HL-60 (cell line): ENCODE measurements around the gene HTR4.

Experiments
- DNase-seq, 2 experiments: peaks; one replicate each; pipeline ENCODE4 v3.0.0-alpha.2; 2010 to 2020; ENCODE audit warnings: low read depth in 1 of 2, low spot score in 1 of 2
- H3K27ac ChIP-seq: fragments of 250-450 bp; sonication (Bioruptor Pico); replicated peaks from 2 replicates; pipeline ENCODE4 v1.5.1; 2020; ENCODE audit warnings: mild to moderate bottlenecking, moderate library complexity
- H3K27me3 ChIP-seq: fragments of 250-450 bp; sonication (Bioruptor Pico); 2 replicates; pipeline ENCODE4 v1.5.1; 2021; ENCODE audit warnings: mild to moderate bottlenecking, moderate library complexity; ENCODE audit not compliant: insufficient read depth, poor library complexity, severe bottlenecking
- H3K4me3 ChIP-seq: replicated peaks from 2 replicates; pipeline ENCODE4 v1.5.1; 2011; ENCODE audit warnings: mild to moderate bottlenecking, control low read depth, low read length; ENCODE audit not compliant: insufficient read depth
- GABPA ChIP-seq: IDR thresholded peaks from 2 replicates; pipeline ENCODE4 v1.6.1; 2012; ENCODE audit warnings: low read depth
- POLR2AphosphoS5 ChIP-seq: IDR thresholded peaks from 2 replicates; pipeline ENCODE4 v1.6.1; 2012; ENCODE audit warnings: low read depth
- SPI1 ChIP-seq: IDR thresholded peaks from 2 replicates; pipeline ENCODE4 v1.6.1; 2012; ENCODE audit warnings: low read depth, mild to moderate bottlenecking, borderline replicate concordance
- TF ChIP-seq, protein P1 (sequence below): IDR thresholded peaks from one replicate; pipeline ENCODE4 v1.5.1; 2011; ENCODE audit warnings: low read length, control low read depth, inconsistent platforms; ENCODE audit not compliant: insufficient read depth
- TF ChIP-seq, protein P2 (sequence below): IDR thresholded peaks from 2 replicates; pipeline ENCODE4 v1.6.1; 2012; ENCODE audit warnings: low read depth; ENCODE audit not compliant: insufficient replicate concordance

Gene HTR4

DNA sequence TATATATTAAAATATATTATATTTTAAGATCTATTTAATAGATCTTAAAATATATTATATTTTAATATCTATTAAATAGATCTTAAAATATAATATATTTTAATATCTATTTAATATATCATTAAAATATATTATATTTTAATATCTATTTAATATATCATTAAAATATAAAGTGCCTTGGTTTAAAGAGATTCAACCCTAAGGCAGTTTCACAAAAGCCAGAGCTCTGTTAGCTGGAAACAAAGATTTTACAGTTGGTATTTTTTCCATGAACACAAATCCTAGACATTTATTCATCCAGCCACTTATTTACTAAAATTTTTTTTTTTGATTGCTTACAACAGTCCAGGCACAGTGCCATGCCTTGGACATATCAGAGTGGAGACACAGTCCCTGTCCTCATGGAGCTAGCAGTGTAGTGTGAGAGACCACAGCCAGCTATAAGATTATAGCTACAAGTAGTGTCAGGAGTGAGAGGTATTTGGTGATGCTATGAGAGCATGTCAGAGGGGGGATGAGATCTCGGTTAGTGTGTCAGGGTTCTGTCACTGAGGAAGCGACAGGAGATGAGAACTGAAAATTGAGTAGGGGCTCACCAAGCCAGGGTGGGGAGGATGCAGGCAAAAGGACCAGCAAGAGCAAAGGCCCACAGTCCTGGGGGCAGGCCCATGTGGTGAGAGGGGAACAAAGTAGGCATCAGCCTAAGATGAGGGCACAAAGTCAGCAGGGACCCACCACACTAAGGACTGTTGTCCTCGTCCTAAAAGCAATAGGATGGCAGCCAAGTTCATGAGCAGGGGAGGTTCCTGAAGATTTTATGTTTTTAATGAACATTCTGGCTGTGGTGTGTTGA lies 196.1 kb downstream of the HTR4 start:
- Histone ChIP-seq H3K27ac (no peak overlapping the region), H3K4me3 (no peak overlapping the region), H3K27me3 (no peaks in the 10 kb centered on the region)
- no peak for DNase-seq
- TF ChIP-seq, protein P1, sequence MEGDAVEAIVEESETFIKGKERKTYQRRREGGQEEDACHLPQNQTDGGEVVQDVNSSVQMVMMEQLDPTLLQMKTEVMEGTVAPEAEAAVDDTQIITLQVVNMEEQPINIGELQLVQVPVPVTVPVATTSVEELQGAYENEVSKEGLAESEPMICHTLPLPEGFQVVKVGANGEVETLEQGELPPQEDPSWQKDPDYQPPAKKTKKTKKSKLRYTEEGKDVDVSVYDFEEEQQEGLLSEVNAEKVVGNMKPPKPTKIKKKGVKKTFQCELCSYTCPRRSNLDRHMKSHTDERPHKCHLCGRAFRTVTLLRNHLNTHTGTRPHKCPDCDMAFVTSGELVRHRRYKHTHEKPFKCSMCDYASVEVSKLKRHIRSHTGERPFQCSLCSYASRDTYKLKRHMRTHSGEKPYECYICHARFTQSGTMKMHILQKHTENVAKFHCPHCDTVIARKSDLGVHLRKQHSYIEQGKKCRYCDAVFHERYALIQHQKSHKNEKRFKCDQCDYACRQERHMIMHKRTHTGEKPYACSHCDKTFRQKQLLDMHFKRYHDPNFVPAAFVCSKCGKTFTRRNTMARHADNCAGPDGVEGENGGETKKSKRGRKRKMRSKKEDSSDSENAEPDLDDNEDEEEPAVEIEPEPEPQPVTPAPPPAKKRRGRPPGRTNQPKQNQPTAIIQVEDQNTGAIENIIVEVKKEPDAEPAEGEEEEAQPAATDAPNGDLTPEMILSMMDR: no peak
- no peak for TF ChIP-seq SPI1
- TF ChIP-seq GABPA: no peak

DNA sequence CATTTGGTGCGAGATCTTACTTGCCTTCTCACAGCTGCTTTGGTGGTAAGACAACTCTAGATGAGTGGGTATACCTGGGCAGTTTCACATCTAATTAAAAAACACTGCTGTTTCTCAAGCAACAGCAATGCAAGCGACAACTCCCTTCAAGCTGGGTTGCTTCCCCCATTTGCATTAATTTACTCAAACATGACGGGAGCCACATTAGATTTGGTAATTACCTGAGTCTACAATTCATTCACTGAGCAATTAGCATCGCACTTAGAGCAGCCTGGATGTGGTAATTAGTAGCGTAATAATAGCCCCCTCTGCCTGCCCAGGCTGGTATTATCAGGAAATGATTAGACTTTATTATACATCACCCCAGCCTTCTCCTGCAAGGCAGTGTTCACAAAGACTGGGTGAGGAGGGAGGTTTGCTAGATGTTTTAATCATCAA lies 197.1 kb downstream of the HTR4 start:
- no peak overlapping the region for H3K27ac ChIP-seq
- DNase-seq: peak in 1 of 2 experiments; percentile 21
- H3K27me3 ChIP-seq: no peaks in the 10 kb centered on the region
- TF ChIP-seq, protein P1: peak; percentile 36
- TF ChIP-seq GABPA: no peak
- TF ChIP-seq SPI1: no peak
- H3K4me3 ChIP-seq: no peak overlapping the region

DNA sequence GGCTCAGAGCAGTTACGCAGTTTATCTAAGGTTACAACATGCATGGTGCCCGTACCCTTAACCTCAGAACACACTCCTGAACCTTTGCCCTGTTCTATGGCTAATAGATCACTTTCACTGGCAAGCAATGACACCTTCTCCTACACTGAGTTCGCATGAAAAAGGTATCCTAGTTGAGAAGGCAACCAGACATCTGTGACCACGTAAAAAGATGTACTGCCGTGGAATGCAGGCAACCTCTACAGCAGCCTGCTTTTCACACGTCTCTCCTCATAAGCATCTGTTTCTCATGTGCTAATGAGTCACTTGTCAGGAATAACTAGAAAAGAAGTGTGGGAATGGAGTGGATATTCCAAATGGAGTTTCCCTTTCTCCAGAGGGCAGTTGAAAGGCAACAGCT lies 199.1 kb downstream of the HTR4 start:
- H3K4me3 ChIP-seq: no peak overlapping the region
- H3K27me3 ChIP-seq: no peaks in the 10 kb centered on the region
- TF ChIP-seq POLR2AphosphoS5 (no peak), SPI1 (no peak), GABPA (no peak)
- TF ChIP-seq, protein P2, sequence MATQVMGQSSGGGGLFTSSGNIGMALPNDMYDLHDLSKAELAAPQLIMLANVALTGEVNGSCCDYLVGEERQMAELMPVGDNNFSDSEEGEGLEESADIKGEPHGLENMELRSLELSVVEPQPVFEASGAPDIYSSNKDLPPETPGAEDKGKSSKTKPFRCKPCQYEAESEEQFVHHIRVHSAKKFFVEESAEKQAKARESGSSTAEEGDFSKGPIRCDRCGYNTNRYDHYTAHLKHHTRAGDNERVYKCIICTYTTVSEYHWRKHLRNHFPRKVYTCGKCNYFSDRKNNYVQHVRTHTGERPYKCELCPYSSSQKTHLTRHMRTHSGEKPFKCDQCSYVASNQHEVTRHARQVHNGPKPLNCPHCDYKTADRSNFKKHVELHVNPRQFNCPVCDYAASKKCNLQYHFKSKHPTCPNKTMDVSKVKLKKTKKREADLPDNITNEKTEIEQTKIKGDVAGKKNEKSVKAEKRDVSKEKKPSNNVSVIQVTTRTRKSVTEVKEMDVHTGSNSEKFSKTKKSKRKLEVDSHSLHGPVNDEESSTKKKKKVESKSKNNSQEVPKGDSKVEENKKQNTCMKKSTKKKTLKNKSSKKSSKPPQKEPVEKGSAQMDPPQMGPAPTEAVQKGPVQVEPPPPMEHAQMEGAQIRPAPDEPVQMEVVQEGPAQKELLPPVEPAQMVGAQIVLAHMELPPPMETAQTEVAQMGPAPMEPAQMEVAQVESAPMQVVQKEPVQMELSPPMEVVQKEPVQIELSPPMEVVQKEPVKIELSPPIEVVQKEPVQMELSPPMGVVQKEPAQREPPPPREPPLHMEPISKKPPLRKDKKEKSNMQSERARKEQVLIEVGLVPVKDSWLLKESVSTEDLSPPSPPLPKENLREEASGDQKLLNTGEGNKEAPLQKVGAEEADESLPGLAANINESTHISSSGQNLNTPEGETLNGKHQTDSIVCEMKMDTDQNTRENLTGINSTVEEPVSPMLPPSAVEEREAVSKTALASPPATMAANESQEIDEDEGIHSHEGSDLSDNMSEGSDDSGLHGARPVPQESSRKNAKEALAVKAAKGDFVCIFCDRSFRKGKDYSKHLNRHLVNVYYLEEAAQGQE: no peak
- TF ChIP-seq, protein P1: no peak
- DNase-seq: no peak
- H3K27ac ChIP-seq: no peak overlapping the region

DNA sequence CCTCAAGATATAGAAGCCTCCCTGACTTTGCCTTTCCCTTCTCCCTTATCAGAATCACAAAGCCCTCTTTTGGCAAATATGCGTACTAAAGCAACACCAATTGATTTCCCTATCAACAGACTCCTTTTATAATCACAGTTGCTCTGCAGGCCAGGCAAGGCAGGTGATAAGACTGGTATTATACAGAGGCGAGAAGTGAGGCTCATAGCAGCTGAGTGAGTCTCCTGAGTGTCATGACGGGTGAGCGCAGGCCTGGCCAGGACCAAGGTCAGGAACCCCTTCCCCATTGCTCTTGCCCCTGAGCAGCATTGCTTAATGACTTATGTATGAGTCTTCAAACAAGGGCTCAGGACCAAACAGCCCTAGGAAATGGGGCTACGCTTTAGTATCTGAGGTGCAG lies 199.8 kb downstream of the HTR4 start:
- TF ChIP-seq, protein P2: no peak
- no peak for TF ChIP-seq SPI1
- TF ChIP-seq, protein P1: no peak
- TF ChIP-seq GABPA: no peak
- TF ChIP-seq POLR2AphosphoS5: no peak
- no peak for DNase-seq
- no peak overlapping the region for H3K4me3 ChIP-seq
- H3K27ac ChIP-seq: no peak overlapping the region
- H3K27me3 ChIP-seq: no peaks in the 10 kb centered on the region
